NCI-H1694 treated with DMSO at 0.1 percent for 48 hours (cell line): ENCODE measurements around the gene NEUROG2.
"Not testable (repeated sequence)": the region's sequence is repeated elsewhere in the genome, so short reads cannot be mapped to it uniquely, and the experiment has no call there.

Experiments
- DNase-seq: peaks from one replicate; lab custom pipeline; 2025; lab: John Stamatoyannopoulos, UW

The NEUROG2 gene

GRCh38 chr4:112516066-112516470, at the start of gene NEUROG2:
Gene NEUROG2 (minus strand): TSS chr4:112516180. CDS start chr4:112515475, 705 bp downstream.
- DNase-seq = peak; percentile 31

- DNase-seq = no peak
Measured at GRCh38 chr4:112564706-112565270, 48.8 kb upstream of the NEUROG2 start.

- DNase-seq = no peak
Measured at GRCh38 chr4:112563431-112564200, 47.6 kb upstream of the NEUROG2 start.

GRCh38 chr4:112562254-112562879, 46.4 kb upstream of the NEUROG2 start:
- no peak for DNase-seq

- no peak for DNase-seq
Measured at GRCh38 chr4:112560084-112560483, 44.1 kb upstream of the NEUROG2 start.

- no peak for DNase-seq
Measured at GRCh38 chr4:112559053-112559452, 43.1 kb upstream of the NEUROG2 start.

- no peak for DNase-seq
Measured at GRCh38 chr4:112557676-112558411, 41.9 kb upstream of the NEUROG2 start.

GRCh38 chr4:112554271-112554670, 38.3 kb upstream of the NEUROG2 start:
- DNase-seq = not testable (repeated sequence)

- no peak for DNase-seq
Measured at GRCh38 chr4:112552668-112553067, 36.7 kb upstream of the NEUROG2 start.

- no peak for DNase-seq
Measured at GRCh38 chr4:112550728-112551127, 34.7 kb upstream of the NEUROG2 start.

- no peak for DNase-seq
Measured at GRCh38 chr4:112546476-112546875, 30.5 kb upstream of the NEUROG2 start.

GRCh38 chr4:112545346-112545745, 29.4 kb upstream of the NEUROG2 start:
- no peak for DNase-seq

GRCh38 chr4:112540695-112541094, 24.7 kb upstream of the NEUROG2 start:
- no peak for DNase-seq

GRCh38 chr4:112536123-112536522, 20.1 kb upstream of the NEUROG2 start:
- no peak for DNase-seq

- no peak for DNase-seq
Measured at GRCh38 chr4:112532267-112532666, 16.3 kb upstream of the NEUROG2 start.

- DNase-seq = no peak
Measured at GRCh38 chr4:112531146-112531545, 15.2 kb upstream of the NEUROG2 start.

GRCh38 chr4:112526061-112526460, 10.1 kb upstream of the NEUROG2 start:
- DNase-seq = no peak

- peak; percentile 14 for DNase-seq
Measured at GRCh38 chr4:112523764-112524505, 8.0 kb upstream of the NEUROG2 start.

- no peak for DNase-seq
Measured at GRCh38 chr4:112523008-112523721, 7.2 kb upstream of the NEUROG2 start.

- DNase-seq = not testable (repeated sequence)
Measured at GRCh38 chr4:112522431-112522830, 6.5 kb upstream of the NEUROG2 start.
